Muscle layer of colon (tissue), 2 donors: ENCODE measurements around the gene PTCH1.

ENCODE experiments used
- H3K27ac ChIP-seq: one replicate; pipeline ENCODE4 v1.7.0; 2013; ENCODE audit warnings: low read depth, mild to moderate bottlenecking, low read length, moderate library complexity
- H3K27me3 ChIP-seq, 2 donors: one replicate each; pipeline ENCODE4 v1.7.0; 2013; ENCODE audit warnings: low read length in 2 of 2, mild to moderate bottlenecking in 2 of 2; ENCODE audit not compliant: insufficient read depth in 2 of 2, control insufficient read depth in 1 of 2
- H3K36me3 ChIP-seq: one replicate; pipeline ENCODE4 v1.7.0; 2013; ENCODE audit warnings: mild to moderate bottlenecking, low read length; ENCODE audit not compliant: insufficient read depth
- H3K4me1 ChIP-seq: one replicate; pipeline ENCODE4 v1.7.0; 2013; ENCODE audit warnings: mild to moderate bottlenecking, low read length; ENCODE audit not compliant: insufficient read depth
- H3K4me3 ChIP-seq, 2 donors: one replicate each; pipeline ENCODE4 v1.7.0; 2013; ENCODE audit warnings: low read length in 2 of 2, low read depth in 1 of 2, mild to moderate bottlenecking in 1 of 2, moderate library complexity in 1 of 2
- H3K9ac ChIP-seq: one replicate; pipeline ENCODE4 v1.7.0; 2013; ENCODE audit warnings: low read length
- H3K9me3 ChIP-seq: one replicate; pipeline ENCODE4 v1.7.0; 2013; ENCODE audit warnings: mild to moderate bottlenecking, low read length
- donor health status: abdominal sarcoma.
- donor health status: Adenocarcinoma of cecum.

The PTCH1 gene

DNA sequence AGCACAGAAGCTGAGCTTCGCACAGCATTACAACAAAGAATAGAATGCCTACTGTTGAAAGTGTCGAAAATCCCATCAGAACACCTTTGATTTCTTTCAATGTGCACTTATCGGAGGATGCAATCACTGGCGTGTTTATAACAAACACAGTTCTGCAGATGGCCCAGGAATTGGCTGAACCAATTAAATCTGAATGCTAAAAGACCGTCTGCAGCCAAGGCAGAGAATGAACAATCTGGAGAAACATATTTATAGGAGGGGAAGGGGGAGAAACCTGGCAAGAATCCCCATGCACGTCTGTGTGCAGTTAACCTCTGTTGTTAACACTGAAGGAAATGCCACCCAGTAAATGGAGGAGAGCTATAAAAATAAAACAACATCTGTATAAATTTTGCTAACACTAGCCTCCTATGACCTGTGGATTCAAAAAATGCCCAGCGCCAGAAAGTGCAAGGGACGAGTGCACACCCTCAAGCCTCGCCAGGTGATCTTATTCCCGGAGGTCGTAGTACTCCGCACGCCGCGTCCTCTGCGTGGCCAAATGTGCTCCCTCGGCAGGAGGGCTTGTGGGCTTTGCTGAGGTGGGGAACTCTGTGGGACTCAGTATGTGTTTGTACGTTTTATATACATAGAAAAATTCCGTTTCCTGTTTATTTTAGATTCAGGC, 56.8 kb downstream of the PTCH1 start:
- Histone ChIP-seq H3K27ac (peak overlapping the region; percentile 40), H3K4me1 (peaks cover 47% of the 10 kb centered on the region), H3K36me3 (peaks cover 9% of the 10 kb centered on the region), H3K27me3 (no peaks in the 10 kb centered on the region), H3K4me3 (peak overlapping the region in 1 of 2 donors; percentile 20), H3K9me3 (no peaks in the 10 kb centered on the region), H3K9ac (no peak overlapping the region)

DNA sequence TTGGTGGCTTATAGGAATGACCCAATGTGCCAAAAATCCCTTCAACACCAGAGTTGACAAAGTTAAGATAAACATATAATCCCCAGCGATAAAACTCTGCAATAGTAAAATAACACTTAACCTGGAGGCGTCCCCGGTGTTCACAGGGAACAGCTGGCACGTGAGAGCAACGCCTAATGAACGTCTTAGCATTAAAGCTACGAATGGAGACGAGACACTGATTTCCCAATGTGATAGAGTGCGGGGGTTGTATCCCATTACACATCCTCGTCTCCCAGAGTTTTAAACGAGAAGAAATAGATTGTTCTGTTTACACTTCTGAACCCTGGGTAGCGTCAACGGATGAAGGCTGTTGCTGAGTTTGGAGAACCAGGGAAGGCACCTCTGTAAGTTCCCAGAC, 57.6 kb downstream of the PTCH1 start:
- Histone ChIP-seq H3K9ac (no peak overlapping the region), H3K4me3 (peak overlapping the region in 1 of 2 donors; percentile 20), H3K27ac (peak overlapping the region; percentile 40), H3K27me3 (no peaks in the 10 kb centered on the region), H3K36me3 (peaks cover 12% of the 10 kb centered on the region), H3K9me3 (no peaks in the 10 kb centered on the region), H3K4me1 (peaks cover 47% of the 10 kb centered on the region)

DNA sequence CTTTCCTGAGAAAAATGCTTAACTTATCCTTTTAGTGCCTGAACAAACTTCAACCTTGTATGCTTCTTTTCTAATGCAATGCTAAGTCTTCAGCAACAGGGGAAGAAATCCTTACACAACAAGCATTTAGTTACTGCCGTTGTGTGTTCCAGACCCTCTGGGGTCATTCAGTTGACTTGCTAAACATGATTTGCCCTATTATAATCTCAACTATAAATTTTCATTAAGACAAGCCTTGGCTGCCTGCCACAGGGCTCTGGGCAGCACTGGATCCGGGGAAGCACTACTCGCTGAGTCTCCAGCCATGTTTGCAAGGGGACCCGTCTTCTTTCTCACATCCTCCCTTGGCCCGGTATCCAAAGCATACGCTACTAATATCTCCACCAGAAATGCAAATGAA, 58.1 kb downstream of the PTCH1 start:
- Histone ChIP-seq H3K4me1 (peaks cover 47% of the 10 kb centered on the region), H3K36me3 (peaks cover 17% of the 10 kb centered on the region)

DNA sequence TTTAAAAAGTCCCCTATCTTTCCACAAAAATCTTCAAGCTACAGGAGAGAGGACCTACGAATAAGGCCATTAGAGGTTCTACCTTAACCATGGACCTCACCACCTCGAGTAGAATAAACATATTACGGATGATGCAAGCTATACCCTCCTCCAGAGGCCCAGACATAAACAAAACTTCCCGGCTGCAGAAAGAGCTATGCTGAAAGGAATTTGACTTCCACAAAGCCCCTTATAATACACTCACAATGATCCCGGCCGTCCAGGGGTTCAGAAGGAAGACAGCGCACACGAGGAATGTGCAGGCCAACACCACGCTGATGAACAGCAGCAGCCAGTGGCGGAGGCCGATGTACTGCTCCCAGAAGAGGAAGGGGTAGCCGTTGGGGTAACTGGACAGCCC, 59.0 kb downstream of the PTCH1 start:
- no peak overlapping the region for H3K27ac ChIP-seq
- peaks cover 21% of the 10 kb centered on the region for H3K36me3 ChIP-seq
- H3K9me3 ChIP-seq: no peaks in the 10 kb centered on the region
- H3K4me3 ChIP-seq: no peak overlapping the region
- H3K9ac ChIP-seq: no peak overlapping the region
- peaks cover 47% of the 10 kb centered on the region for H3K4me1 ChIP-seq
- no peaks in the 10 kb centered on the region for H3K27me3 ChIP-seq

More for the DNA sequence above, 58.1 kb downstream of the PTCH1 start:
- H3K4me3 ChIP-seq: peak overlapping the region in 1 of 2 donors; percentile 24
- H3K27me3 ChIP-seq: no peaks in the 10 kb centered on the region
- H3K27ac ChIP-seq: peak overlapping the region; percentile 40
- H3K9ac ChIP-seq: no peak overlapping the region
- H3K9me3 ChIP-seq: no peaks in the 10 kb centered on the region

DNA sequence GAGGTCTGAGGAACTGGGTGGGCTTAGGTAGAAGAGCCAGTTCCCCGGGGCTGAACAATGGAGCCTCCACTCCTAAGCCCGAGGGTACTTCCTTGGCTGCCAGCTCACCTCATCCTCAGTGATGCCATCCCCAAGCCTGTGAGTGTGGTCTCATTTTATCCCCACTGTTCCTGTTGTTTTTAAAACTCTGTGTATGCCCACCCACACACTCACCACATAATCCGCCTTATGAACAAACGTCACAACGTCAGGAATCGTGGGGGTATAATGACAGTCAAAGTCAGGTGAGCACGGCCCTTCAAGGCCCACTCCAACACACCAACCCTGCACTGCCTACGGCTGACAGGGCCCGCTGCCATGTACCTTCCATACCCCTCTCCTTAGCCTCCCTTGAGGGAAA, 61.1 kb downstream of the PTCH1 start:
- Histone ChIP-seq H3K27me3 (no peaks in the 10 kb centered on the region), H3K9me3 (no peaks in the 10 kb centered on the region), H3K9ac (no peak overlapping the region), H3K27ac (no peak overlapping the region), H3K36me3 (peaks cover 21% of the 10 kb centered on the region), H3K4me3 (no peak overlapping the region), H3K4me1 (peaks cover 46% of the 10 kb centered on the region)

DNA sequence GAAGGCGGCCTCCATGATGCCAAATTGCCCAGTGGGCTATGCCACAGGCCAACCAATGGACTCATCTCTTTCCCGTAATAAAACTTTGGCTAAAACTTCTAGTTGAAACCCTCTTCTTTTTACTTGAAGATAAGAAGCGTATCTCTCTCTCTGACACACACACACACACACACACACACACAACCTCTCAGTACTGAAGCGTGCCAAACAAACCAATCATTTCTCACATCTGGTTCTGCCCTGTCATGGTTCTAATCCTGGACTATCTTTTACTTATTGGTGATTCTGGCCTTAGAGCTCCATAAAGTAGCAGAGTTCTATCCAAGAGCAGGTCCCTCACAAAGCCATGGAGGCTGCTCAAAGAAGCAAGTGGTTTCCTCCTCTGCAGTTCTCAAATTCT, 64.6 kb downstream of the PTCH1 start:
- no peak overlapping the region for H3K27ac ChIP-seq
- H3K4me3 ChIP-seq: no peak overlapping the region
- peaks cover 21% of the 10 kb centered on the region for H3K36me3 ChIP-seq

DNA sequence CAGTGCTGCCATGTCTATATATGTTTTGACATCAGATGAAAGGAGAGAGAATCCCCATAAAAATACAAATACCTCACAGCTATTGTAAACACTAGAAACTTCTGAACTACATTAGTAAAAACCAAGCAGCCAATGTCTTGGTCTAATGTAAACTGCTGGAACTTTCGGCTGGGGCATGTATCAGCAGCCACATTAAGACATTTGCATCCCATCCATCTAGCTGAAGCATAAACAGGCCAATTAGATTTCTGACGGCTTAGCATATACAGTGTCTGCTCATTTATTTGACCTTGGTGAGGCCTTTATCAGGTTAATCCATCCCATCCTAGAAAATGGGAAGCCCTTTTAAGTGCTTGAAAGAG, 65.7 kb downstream of the PTCH1 start:
- no peaks in the 10 kb centered on the region for H3K9me3 ChIP-seq
- peaks cover 32% of the 10 kb centered on the region for H3K36me3 ChIP-seq
- H3K27me3 ChIP-seq: no peaks in the 10 kb centered on the region
- no peak overlapping the region for H3K9ac ChIP-seq
- H3K4me1 ChIP-seq: peaks cover 20% of the 10 kb centered on the region
- no peak overlapping the region for H3K4me3 ChIP-seq
- H3K27ac ChIP-seq: peak overlapping the region; percentile 59

More for the DNA sequence above, 64.6 kb downstream of the PTCH1 start:
- Histone ChIP-seq H3K9me3 (no peaks in the 10 kb centered on the region), H3K27me3 (no peaks in the 10 kb centered on the region), H3K9ac (no peak overlapping the region), H3K4me1 (peaks cover 20% of the 10 kb centered on the region)

DNA sequence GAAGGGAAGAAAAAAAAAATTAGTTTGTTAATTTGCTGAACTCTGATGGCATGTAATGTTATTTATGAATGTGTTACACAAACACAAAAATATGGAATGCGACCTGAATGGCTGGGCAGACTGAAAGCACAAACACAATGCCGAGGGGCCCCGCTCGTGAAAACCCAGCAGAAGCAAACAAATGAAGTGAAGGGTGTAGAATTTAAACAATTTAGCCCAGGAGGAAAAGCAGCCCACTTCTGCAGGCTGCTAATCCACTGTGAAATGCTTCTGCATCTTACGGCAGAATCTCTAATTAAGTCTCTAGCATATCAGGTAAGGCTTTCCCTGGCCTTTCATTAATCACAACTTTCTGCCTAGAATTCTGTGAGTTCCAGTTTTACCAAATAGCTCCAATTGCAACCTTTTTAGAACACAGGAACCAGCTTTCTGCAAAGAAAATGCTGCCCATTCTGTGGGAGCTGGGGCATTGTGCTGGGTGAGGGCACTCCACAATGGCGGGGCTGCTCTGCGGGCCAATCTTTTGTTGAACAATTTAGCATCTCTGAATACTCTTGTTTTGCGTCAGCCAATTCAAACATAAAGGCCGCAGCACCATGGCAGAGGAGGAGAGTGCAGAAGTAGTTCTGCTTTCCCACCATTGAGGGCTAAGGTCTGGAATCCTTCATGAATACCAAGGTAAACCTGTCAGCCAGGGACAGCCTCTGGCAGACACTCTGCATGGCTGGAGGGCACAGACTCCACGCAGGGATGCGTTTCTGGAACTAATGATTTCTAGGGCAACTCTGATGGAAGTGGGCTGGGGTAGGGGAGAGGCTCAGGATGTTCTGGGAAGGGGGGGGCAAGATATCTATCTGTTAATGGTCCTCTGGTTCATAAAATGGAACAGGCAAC, 66.4 kb downstream of the PTCH1 start:
- H3K27me3 ChIP-seq: no peaks in the 10 kb centered on the region
- no peaks in the 10 kb centered on the region for H3K9me3 ChIP-seq
- no peak overlapping the region for H3K9ac ChIP-seq
- peaks cover 30% of the 10 kb centered on the region for H3K36me3 ChIP-seq
- peak overlapping the region; percentile 41 for H3K27ac ChIP-seq
- H3K4me1 ChIP-seq: peaks cover 20% of the 10 kb centered on the region
- no peak overlapping the region for H3K4me3 ChIP-seq

DNA sequence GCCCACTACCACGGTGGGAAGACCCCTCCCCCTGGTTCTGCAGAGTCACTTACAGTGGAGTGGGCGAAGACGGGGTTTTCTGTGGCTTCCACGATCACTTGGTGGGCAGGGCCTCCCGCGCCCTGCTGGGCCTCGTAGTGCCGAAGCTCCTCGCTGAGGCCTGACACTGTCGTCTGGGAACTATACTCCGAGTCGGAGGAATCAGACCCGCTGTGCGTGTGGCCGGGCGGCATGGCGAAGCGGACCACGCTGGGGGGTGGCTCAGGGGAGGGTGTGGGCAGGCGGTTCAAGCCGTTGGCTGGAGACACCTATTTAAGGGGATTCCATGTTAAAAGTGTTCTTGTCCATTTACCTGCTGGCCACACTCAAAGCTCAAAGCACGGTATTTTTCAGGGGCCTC, 67.8 kb downstream of the PTCH1 start:
- H3K36me3 ChIP-seq: peaks cover 31% of the 10 kb centered on the region
- H3K4me3 ChIP-seq: no peak overlapping the region
- no peaks in the 10 kb centered on the region for H3K9me3 ChIP-seq
- H3K27ac ChIP-seq: no peak overlapping the region
- H3K4me1 ChIP-seq: peaks cover 20% of the 10 kb centered on the region
- no peaks in the 10 kb centered on the region for H3K27me3 ChIP-seq
- no peak overlapping the region for H3K9ac ChIP-seq

DNA sequence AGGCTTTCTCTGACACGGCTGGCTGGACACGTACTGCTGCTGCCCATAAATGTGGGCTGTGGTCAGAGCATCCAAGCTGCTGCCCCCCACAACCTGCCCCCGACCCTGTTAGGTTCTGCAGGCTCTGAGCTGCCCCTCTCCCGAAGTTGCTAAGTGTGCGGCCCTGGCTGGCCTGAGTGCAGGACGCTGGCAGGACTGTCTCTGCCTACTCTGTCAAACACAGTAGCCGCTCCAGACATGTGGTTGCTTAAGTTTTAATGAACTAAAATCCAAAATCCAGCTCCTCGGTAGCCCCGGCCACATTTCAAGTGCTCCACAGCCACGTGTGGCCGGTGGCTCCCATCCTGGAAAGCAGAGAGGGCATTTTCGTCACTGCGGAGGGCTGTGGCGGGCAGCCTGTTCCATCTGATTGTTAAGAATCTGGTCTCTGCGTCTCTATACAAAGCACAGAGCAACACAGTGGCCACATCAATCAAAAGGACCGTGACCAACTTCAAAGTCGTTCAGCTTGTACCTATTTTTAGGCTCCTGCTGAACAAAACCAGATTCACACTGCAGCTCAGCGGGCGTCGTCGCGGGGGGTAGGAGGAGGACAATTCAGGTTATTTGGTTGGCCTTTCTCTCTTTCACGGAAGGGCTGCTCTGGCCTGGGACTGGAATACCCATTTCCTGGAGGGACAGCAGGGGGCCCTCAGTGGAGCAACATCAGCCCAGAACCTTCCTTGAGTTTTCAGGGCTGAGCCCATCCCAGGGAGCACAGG, 68.9 kb downstream of the PTCH1 start:
- H3K36me3 ChIP-seq: peaks cover 23% of the 10 kb centered on the region
- H3K9me3 ChIP-seq: no peaks in the 10 kb centered on the region
- no peak overlapping the region for H3K9ac ChIP-seq

DNA sequence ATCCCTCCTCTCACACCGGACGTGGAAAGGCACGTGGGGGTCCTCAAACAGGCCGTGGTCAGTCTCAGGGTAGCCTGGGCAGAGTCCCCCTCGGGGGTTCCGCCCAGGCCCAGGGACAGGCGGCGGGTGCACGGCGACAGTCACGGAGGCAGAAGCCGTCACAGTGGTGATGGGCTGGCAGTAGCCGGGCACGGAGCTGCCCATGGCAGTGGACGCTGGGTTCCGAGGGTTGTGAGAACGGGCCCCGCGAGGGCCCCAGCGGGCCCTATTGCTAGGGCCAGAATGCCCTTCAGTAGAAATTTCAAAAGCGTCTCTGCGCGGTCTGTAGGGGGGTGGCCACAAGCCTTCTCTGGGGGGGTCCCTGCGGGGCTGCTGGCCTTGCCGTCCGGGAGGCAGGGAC, 69.8 kb downstream of the PTCH1 start:
- peaks cover 23% of the 10 kb centered on the region for H3K36me3 ChIP-seq
- H3K27ac ChIP-seq: no peak overlapping the region
- H3K4me3 ChIP-seq: no peak overlapping the region
- no peak overlapping the region for H3K9ac ChIP-seq
- H3K4me1 ChIP-seq: peaks cover 20% of the 10 kb centered on the region
- H3K9me3 ChIP-seq: no peaks in the 10 kb centered on the region
- H3K27me3 ChIP-seq: no peaks in the 10 kb centered on the region

More for the DNA sequence above, 68.9 kb downstream of the PTCH1 start:
- Histone ChIP-seq H3K4me3 (no peak overlapping the region), H3K27me3 (no peaks in the 10 kb centered on the region), H3K4me1 (peaks cover 20% of the 10 kb centered on the region), H3K27ac (peak overlapping the region; percentile 29)
